Mesodermal cell (in vitro differentiated cells): Measurements from ENCODE around the gene MYH7.
"Not testable (repeated sequence)": the region's sequence is repeated elsewhere in the genome, so short reads cannot be mapped to it uniquely, and the experiment has no call there.

Experiments
- H3K27ac ChIP-seq: 2 replicates; pipeline ENCODE4 v1.7.0; 2013; ENCODE audit warnings: mild to moderate bottlenecking, low read depth, low read length, moderate library complexity; ENCODE audit not compliant: severe bottlenecking
- H3K36me3 ChIP-seq: 2 replicates; pipeline ENCODE4 v1.7.1; 2013; ENCODE audit warnings: mild to moderate bottlenecking, low read length, moderate library complexity; ENCODE audit not compliant: control insufficient read depth, insufficient read depth
- H3K4me1 ChIP-seq: one replicate; pipeline ENCODE4 v1.7.1; 2013; ENCODE audit warnings: mild to moderate bottlenecking, low read length; ENCODE audit not compliant: insufficient read depth, control insufficient read depth, poor library complexity, severe bottlenecking
- H3K4me3 ChIP-seq: 2 replicates; pipeline ENCODE4 v1.7.0; 2013; ENCODE audit warnings: low read length, control low read depth, mild to moderate bottlenecking; ENCODE audit not compliant: insufficient read depth, poor library complexity, severe bottlenecking; ENCODE audit errors: extremely low read depth
- H3K9me3 ChIP-seq: 2 replicates; pipeline ENCODE4 v1.7.1; 2013; ENCODE audit warnings: mild to moderate bottlenecking, low read length, moderate library complexity; ENCODE audit not compliant: control insufficient read depth
- WGBS, 2 experiments: methylation state at CpG; one replicate each; pipeline ENCODE4 v1.1.5; 2013; ENCODE audit warnings: missing lambda C conversion rate in 2 of 2; ENCODE audit not compliant: insufficient coverage in 2 of 2; 5-methylcytosine and 5-hydroxymethylcytosine counted together

The MYH7 gene

GRCh38 chr14:23468704-23469126, 33.3 kb upstream of the MYH7 start:
- peak overlapping the region; percentile 25 for H3K27ac ChIP-seq
- H3K4me3 ChIP-seq: peak overlapping the region; percentile 79
- H3K4me1 ChIP-seq: peaks cover 4% of the 10 kb centered on the region
- H3K9me3 ChIP-seq: peaks cover 5% of the 10 kb centered on the region
- peaks cover 32% of the 10 kb centered on the region for H3K36me3 ChIP-seq
- WGBS, 2 experiments: 80 to 87% methylated on average over 14 to 15 of the region's 15 CpGs

- no peaks in the 10 kb centered on the region for H3K4me1 ChIP-seq
- 83 to 94% methylated on average over 2 of the region's 3 CpGs for WGBS, 2 experiments
- H3K36me3 ChIP-seq: no peaks in the 10 kb centered on the region
- H3K4me3 ChIP-seq: no peak overlapping the region
- no peak overlapping the region for H3K27ac ChIP-seq
- peaks cover 5% of the 10 kb centered on the region for H3K9me3 ChIP-seq
These were observed 29.8 kb upstream of the MYH7 start for GRCh38 chr14:23465261-23465660.

- Histone ChIP-seq H3K9me3 (peaks cover 5% of the 10 kb centered on the region), H3K27ac (no peak overlapping the region), H3K36me3 (no peaks in the 10 kb centered on the region), H3K4me3 (no peak overlapping the region), H3K4me1 (no peaks in the 10 kb centered on the region)
These were observed 29.2 kb upstream of the MYH7 start for GRCh38 chr14:23464700-23465099.

GRCh38 chr14:23460960-23461359, 25.5 kb upstream of the MYH7 start:
- no peaks in the 10 kb centered on the region for H3K4me1 ChIP-seq
- H3K4me3 ChIP-seq: no peak overlapping the region
- no peaks in the 10 kb centered on the region for H3K36me3 ChIP-seq
- no peaks in the 10 kb centered on the region for H3K9me3 ChIP-seq
- H3K27ac ChIP-seq: no peak overlapping the region

GRCh38 chr14:23457587-23458445, 22.4 kb upstream of the MYH7 start:
- Histone ChIP-seq H3K9me3 (no peaks in the 10 kb centered on the region), H3K27ac (no peak overlapping the region), H3K4me3 (no peak overlapping the region), H3K4me1 (no peaks in the 10 kb centered on the region), H3K36me3 (no peaks in the 10 kb centered on the region)
- WGBS, 2 experiments: 83 to 94% methylated on average over 1 to 2 of the region's 5 CpGs

- not testable (repeated sequence) for H3K9me3 ChIP-seq, H3K27ac ChIP-seq, H3K4me3 ChIP-seq, H3K36me3 ChIP-seq, H3K4me1 ChIP-seq
- WGBS, 2 experiments: 88 to 93% methylated on average over 6 to 11 of the region's 11 CpGs
These were observed 21.6 kb upstream of the MYH7 start for GRCh38 chr14:23456883-23457586.

- Histone ChIP-seq H3K27ac (peak overlapping the region; percentile 89), H3K4me3 (no peak overlapping the region), H3K4me1 (no peaks in the 10 kb centered on the region), H3K36me3 (no peaks in the 10 kb centered on the region), H3K9me3 (no peaks in the 10 kb centered on the region)
- WGBS, 2 experiments: 83 to 100% methylated on average over 1 of the region's 1 CpG
These were observed 19.0 kb upstream of the MYH7 start for GRCh38 chr14:23454445-23454856.

GRCh38 chr14:23452237-23452636, 16.8 kb upstream of the MYH7 start:
- Histone ChIP-seq H3K4me3 (no peak overlapping the region), H3K36me3 (no peaks in the 10 kb centered on the region), H3K9me3 (no peaks in the 10 kb centered on the region), H3K4me1 (no peaks in the 10 kb centered on the region), H3K27ac (no peak overlapping the region)
- WGBS, 2 experiments: no CpG with 5 or more reads among the region's 2 CpGs

- Histone ChIP-seq H3K4me1 (no peaks in the 10 kb centered on the region), H3K9me3 (no peaks in the 10 kb centered on the region), H3K4me3 (no peak overlapping the region), H3K36me3 (no peaks in the 10 kb centered on the region), H3K27ac (no peak overlapping the region)
- WGBS, 2 experiments: 53 to 70% methylated on average over 1 to 2 of the region's 2 CpGs
These were observed 14.9 kb upstream of the MYH7 start for GRCh38 chr14:23450379-23450778.

GRCh38 chr14:23449314-23449713, 13.9 kb upstream of the MYH7 start:
- no peaks in the 10 kb centered on the region for H3K9me3 ChIP-seq
- H3K36me3 ChIP-seq: no peaks in the 10 kb centered on the region
- H3K4me3 ChIP-seq: no peak overlapping the region
- H3K27ac ChIP-seq: no peak overlapping the region
- WGBS, 2 experiments: 56% methylated on average over 1 of the region's 1 CpG; no CpG with 5 or more reads in 1 of the 2 experiments
- no peaks in the 10 kb centered on the region for H3K4me1 ChIP-seq
